Measurements from ENCODE around the gene CAPN10. TPM values are rescaled to one million over a fixed set of nuclear protein-coding genes. Genes with fewer than 3 reads are reported as not detected.

Gene CAPN10
- polyA plus RNA-seq, 1 donor (not counting 4 experiments of a cell fraction or from before 2014, with no cell fraction given), result 7.1 TPM

DNA sequence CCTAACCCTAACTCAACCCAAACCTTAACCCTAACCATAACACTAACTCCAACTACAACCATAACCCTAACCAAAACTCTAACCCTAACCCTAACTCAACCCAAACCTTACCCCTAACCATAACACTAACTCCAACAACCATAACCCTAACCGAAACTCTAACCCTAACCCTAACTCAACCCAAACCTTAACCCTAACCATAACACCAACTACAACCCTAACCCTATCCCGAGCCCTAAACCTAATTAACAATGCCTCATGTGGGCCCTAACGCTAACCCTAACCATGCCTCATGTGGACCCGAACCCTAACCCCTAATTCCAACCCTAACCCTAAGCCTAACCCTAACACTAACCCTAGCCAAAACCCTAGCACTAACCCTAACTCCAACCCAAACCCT, 27.2 kb downstream of the CAPN10 start:
- Histone ChIP-seq H3K36me3 (ENCODE audit: control insufficient read depth in 2 of 2, extremely low read depth in 1 of 2, insufficient read depth in 2 of 2, low read length in 2 of 2) (no peaks in the 10 kb centered on the region), H3K27ac (ENCODE audit: control insufficient read depth, insufficient read depth, low read length) (no peak overlapping the region), H3K9me1 (ENCODE audit: control insufficient read depth, extremely low read depth, insufficient read depth, low read length) (no peaks in the 10 kb centered on the region), H4K20me1 (ENCODE audit: control insufficient read depth, extremely low read depth, insufficient read depth, low read length) (no peaks in the 10 kb centered on the region), H3K79me2 (ENCODE audit: control insufficient read depth, insufficient read depth, low read length) (no peaks in the 10 kb centered on the region), H3K4me3 (ENCODE audit: control insufficient read depth in 2 of 3, extremely low read depth in 1 of 3, insufficient read depth in 2 of 3, low read depth in 1 of 3, low read length in 3 of 3) (no peak overlapping the region), H3K4me1 (ENCODE audit: control insufficient read depth, extremely low read depth, insufficient read depth, low read length) (no peaks in the 10 kb centered on the region), H2AFZ (ENCODE audit: control insufficient read depth, low read length) (no peak overlapping the region), H3K9ac (ENCODE audit: control insufficient read depth, extremely low read depth, insufficient read depth, low read length) (no peak overlapping the region), H3K4me2 (ENCODE audit: control insufficient read depth, extremely low read depth, insufficient read depth, low read depth, low read length) (no peak overlapping the region), H3K27me3 (ENCODE audit: control insufficient read depth, extremely low read depth, insufficient read depth, low read length) (no peaks in the 10 kb centered on the region), H3K9me3 (ENCODE audit: control insufficient read depth, low read depth, low read length) (no peaks in the 10 kb centered on the region)
- dilution Hi-C loops (cut with MboI; ENCODE audit: extremely low pct_ligation_motif_present, low sequenced_read_pairs), result no loop called here
- TF ChIP-seq, protein P1, sequence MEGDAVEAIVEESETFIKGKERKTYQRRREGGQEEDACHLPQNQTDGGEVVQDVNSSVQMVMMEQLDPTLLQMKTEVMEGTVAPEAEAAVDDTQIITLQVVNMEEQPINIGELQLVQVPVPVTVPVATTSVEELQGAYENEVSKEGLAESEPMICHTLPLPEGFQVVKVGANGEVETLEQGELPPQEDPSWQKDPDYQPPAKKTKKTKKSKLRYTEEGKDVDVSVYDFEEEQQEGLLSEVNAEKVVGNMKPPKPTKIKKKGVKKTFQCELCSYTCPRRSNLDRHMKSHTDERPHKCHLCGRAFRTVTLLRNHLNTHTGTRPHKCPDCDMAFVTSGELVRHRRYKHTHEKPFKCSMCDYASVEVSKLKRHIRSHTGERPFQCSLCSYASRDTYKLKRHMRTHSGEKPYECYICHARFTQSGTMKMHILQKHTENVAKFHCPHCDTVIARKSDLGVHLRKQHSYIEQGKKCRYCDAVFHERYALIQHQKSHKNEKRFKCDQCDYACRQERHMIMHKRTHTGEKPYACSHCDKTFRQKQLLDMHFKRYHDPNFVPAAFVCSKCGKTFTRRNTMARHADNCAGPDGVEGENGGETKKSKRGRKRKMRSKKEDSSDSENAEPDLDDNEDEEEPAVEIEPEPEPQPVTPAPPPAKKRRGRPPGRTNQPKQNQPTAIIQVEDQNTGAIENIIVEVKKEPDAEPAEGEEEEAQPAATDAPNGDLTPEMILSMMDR (optimal IDR thresholded peaks at IDR 0.05 in 1 of 3, IDR thresholded peaks at IDR 0.05 in 1 of 3, conservative IDR thresholded peaks at IDR 0.05 in 1 of 3; ENCODE audit: extremely low read depth in 1 of 3, insufficient read depth in 2 of 3, low read length in 3 of 3), result no peak
- no peak for TF ChIP-seq EZH2 (IDR thresholded peaks at IDR 0.05; ENCODE audit: low read length)
- DNase-seq (ENCODE audit: low read depth, low spot score), result no peak
- no peak for FAIRE-seq

GRCh38 chr2:240614391-240614790, 27.9 kb downstream of the CAPN10 start:
- dilution Hi-C loops (cut with MboI; ENCODE audit: extremely low pct_ligation_motif_present, low sequenced_read_pairs), result no loop called here
- H3K4me3 ChIP-seq (ENCODE audit: control insufficient read depth in 2 of 3, extremely low read depth in 1 of 3, insufficient read depth in 2 of 3, low read depth in 1 of 3, low read length in 3 of 3), result no peak overlapping the region
- TF ChIP-seq EZH2 (IDR thresholded peaks at IDR 0.05; ENCODE audit: low read length), result no peak
- TF ChIP-seq, protein P1 (optimal IDR thresholded peaks at IDR 0.05 in 1 of 3, IDR thresholded peaks at IDR 0.05 in 1 of 3, conservative IDR thresholded peaks at IDR 0.05 in 1 of 3; ENCODE audit: extremely low read depth in 1 of 3, insufficient read depth in 2 of 3, low read length in 3 of 3), result no peak
- no peak overlapping the region for H3K27ac ChIP-seq (ENCODE audit: control insufficient read depth, insufficient read depth, low read length)
- H4K20me1 ChIP-seq (ENCODE audit: control insufficient read depth, extremely low read depth, insufficient read depth, low read length), result no peaks in the 10 kb centered on the region
- H3K36me3 ChIP-seq (ENCODE audit: control insufficient read depth in 2 of 2, extremely low read depth in 1 of 2, insufficient read depth in 2 of 2, low read length in 2 of 2), result no peaks in the 10 kb centered on the region
- no peaks in the 10 kb centered on the region for H3K79me2 ChIP-seq (ENCODE audit: control insufficient read depth, insufficient read depth, low read length)
- H2AFZ ChIP-seq (ENCODE audit: control insufficient read depth, low read length), result no peak overlapping the region
- H3K4me2 ChIP-seq (ENCODE audit: control insufficient read depth, extremely low read depth, insufficient read depth, low read depth, low read length), result no peak overlapping the region
- FAIRE-seq (no peak), DNase-seq (ENCODE audit: low read depth, low spot score) (no peak)
- H3K9me3 ChIP-seq (ENCODE audit: control insufficient read depth, low read depth, low read length), result no peaks in the 10 kb centered on the region
- no peak overlapping the region for H3K9ac ChIP-seq (ENCODE audit: control insufficient read depth, extremely low read depth, insufficient read depth, low read length)
- H3K27me3 ChIP-seq (ENCODE audit: control insufficient read depth, extremely low read depth, insufficient read depth, low read length), result no peaks in the 10 kb centered on the region
- H3K4me1 ChIP-seq (ENCODE audit: control insufficient read depth, extremely low read depth, insufficient read depth, low read length), result no peaks in the 10 kb centered on the region
- H3K9me1 ChIP-seq (ENCODE audit: control insufficient read depth, extremely low read depth, insufficient read depth, low read length), result no peaks in the 10 kb centered on the region

Measured in keratinocyte (primary cell).